HG03175 (cell line): Measurements from ENCODE around the gene POU2F2.
"Not testable (repeated sequence)": the region's sequence is repeated elsewhere in the genome, so short reads cannot be mapped to it uniquely, and the experiment has no call there.

ENCODE experiments used
- ATAC-seq: cut with Tn5 transposase; IDR thresholded peaks from one replicate; pipeline ENCODE4 v1.9.1; 2021; ENCODE audit warnings: mild to moderate bottlenecking, moderate library complexity; ENCODE audit not compliant: unreplicated experiment

POU2F2 gene

DNA sequence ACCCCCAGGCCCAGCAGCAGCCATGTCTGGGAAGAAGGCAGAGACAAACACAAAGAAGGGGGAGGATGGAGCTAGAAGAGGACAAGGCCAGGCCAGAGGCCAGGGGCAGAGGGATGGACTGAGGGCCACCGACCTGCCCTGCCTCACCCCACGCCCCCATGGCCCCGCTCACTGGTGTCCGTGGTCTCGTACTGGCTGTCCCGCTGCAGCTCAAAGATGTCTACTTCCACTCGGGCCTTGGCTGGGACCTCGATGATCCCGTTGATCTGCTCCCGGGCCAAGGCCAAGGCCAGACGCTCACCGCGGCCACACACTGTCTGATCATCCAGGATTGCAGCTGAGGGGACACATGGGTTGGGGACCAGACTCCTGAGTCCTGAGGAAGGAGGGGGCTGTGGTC lies 67.2 kb downstream of the POU2F2 start:
- no peak for ATAC-seq

DNA sequence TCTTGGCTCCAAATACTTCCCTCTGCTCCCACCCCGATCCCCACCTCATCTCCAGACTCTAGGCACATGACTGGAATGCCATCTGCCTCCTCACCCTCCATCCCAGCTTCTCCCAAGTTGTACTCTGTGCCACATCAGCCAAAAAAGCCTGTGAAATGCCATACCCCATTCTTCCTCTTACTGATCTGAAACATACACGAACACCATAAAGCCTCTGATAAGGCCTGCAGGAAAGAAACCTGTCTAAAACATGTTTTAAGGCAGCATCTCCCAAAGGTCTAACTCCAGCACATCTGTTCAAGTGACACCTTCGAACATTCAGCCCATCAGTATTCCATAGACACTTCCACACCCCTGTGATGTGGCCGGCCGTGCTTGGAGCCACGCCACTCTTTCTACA lies 67.8 kb downstream of the POU2F2 start:
- ATAC-seq, result no peak

DNA sequence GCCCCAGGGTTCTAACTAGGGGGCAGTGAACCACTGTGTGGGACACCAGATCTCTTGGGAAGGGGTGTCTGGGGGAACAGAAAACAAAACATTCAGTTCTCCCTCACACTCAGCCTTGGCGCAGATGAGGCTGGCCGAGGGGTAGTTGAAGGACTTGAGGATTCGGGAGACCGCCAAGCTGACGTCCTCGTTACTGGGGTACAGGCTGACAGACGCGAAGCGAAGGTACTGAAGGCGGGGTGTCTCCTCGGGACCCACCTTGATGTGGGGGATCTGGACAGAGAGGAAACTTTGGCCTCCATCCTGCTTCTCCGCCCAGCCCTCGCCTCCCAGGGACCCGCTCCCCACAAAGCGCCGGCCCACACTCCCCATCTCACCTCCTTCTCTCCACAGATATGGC lies 69.9 kb downstream of the POU2F2 start:
- ATAC-seq, result no peak

DNA sequence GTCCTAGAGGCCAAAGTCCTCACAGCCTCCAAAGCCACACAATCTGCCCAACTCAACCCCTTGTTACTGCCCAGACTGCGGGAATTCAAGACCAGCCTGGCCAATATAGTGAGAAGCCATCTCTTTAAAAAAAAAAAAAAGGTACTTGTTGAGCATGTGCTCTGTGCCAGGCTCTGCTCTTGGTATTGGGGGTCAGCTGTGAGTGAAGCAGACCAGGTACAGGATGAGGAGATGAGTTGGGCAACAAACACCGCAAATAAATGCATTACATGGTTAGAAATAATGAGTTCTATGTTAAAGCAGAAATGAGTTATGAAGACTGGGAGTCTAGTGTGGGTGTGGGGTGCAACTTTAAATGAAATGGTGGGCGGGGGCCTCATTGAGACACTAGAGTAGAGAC lies 72.1 kb downstream of the POU2F2 start:
- ATAC-seq, result no peak

DNA sequence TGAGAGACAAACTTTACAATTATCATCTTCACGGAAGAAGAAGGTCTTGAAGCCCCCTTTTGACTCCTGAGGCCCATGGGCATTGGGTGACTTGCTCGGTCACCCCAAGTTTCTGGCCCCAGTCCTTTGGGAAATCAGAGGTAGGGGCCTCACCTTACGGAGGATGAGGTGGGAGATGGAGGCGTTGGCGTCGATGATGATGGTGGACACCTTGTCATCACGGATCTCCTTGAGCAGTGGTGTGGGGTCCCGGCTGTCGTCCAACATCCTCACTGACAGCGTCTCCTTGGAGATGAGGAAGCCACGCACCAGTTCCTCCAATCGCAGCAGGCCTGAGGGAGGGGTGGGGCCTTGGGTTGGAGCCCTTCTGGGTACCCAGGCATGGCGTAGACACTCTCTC lies 73.0 kb downstream of the POU2F2 start:
- ATAC-seq, result no peak

DNA sequence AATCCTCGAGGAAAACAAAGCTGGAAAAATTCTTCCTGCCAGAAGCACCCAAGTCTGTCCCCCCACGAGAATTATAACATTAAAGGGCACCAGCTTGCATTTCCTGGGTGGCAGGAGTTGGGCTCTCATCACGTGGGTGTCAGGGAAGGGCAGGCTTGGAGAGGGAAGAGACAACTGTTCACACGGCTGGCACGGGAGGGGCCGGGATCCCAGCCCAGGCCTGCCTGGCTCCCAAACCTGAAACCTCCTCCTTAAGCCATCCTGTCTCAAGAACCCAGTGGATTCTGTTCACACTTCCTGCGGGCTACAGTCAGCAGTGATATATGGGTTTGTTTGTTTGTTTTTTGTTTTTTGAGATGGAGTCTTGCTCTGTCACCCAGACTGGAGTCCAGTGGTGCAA lies 74.4 kb downstream of the POU2F2 start:
- no peak for ATAC-seq

DNA sequence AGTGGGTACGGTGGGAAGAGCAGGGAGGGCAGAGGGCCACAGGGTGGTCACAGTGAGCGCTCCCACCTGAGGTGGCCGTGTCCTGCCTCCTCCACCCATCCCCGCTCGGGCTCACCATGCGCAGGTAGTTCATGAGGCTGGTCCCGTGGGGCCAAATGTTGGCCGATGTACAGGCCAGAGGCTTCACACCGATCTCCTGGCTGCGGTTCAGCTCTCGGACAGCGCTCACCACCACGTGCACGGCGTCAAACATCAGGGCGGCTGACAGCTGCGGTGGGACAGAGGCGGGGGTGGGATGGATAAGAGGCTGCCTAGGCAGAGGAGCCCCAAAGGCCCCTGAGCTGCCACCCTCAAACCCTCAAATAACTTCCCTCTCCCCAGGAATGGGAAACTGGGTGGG lies 78.0 kb downstream of the POU2F2 start:
- no peak for ATAC-seq

DNA sequence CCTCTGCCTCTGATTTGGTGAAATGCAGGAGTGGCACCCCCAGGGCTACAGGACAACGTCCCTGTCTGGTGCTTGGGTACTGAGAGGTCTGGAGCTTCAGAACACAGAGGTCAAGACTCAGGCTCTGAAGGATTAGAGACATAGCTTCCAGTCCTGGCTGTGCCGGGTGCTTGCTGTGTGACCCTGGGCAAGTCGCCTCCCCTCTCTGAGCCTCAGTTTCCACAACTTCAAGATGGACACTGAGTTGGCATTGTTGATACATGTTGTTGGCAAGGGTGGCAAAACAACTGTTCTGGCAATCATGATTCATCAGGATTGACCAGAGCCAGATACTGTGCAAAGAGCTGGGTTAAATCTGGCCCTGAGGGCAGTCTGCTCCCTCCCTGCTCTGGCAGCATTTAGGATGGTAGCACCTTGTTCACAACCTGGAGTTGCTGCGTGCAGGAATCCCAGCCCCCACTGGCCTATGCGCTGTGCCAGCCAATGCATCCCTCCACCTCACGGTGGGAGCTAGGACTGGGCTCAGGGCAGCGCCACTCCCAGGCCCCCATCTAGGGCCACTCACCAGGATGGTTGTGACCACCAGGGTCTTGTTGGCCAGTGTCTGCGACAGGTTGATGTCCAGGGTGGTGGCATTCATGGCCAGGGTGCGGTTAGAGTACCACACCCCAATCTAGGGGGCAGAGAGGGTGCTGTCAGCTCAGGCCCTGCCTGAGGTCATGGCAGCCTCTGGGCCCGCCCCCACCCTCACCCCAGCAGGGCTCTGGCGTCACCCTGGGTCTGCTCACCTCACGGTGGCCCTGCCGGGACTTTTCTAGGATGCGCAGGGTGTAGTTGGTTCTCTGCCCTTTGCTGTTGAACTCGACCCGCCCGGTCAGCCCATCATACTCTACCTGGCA lies 79.0 kb downstream of the POU2F2 start:
- no peak for ATAC-seq

DNA sequence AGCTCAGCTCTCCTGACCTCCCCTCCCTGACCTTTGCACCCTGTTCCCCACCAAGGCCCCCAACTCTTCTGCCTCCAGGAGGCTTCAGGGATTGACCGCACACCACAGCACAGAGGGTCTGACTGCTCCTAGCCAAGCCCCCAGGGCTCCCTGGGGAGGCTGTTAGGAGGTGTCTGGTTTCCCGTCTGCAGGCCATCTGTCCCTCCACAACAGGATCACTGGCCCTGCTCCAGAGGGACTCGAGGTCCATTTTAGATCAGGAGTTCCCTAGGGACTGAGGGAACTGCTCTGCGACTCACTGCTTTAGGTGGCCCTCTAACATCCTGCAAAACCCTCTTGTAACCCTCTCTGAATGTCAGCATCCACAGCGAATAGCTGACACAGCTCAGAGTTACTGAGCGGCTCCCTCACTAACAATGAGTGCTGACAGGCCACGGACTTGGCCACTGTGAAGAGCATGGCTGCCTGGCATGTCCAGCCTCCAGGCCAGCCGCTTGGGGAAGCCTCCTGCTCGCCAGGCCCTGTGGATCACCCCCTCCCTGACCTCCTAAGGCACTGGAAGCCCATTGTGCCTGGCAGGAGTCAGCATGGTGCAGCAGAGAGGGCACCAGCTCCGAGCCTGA lies 79.9 kb downstream of the POU2F2 start:
- ATAC-seq, result no peak

DNA sequence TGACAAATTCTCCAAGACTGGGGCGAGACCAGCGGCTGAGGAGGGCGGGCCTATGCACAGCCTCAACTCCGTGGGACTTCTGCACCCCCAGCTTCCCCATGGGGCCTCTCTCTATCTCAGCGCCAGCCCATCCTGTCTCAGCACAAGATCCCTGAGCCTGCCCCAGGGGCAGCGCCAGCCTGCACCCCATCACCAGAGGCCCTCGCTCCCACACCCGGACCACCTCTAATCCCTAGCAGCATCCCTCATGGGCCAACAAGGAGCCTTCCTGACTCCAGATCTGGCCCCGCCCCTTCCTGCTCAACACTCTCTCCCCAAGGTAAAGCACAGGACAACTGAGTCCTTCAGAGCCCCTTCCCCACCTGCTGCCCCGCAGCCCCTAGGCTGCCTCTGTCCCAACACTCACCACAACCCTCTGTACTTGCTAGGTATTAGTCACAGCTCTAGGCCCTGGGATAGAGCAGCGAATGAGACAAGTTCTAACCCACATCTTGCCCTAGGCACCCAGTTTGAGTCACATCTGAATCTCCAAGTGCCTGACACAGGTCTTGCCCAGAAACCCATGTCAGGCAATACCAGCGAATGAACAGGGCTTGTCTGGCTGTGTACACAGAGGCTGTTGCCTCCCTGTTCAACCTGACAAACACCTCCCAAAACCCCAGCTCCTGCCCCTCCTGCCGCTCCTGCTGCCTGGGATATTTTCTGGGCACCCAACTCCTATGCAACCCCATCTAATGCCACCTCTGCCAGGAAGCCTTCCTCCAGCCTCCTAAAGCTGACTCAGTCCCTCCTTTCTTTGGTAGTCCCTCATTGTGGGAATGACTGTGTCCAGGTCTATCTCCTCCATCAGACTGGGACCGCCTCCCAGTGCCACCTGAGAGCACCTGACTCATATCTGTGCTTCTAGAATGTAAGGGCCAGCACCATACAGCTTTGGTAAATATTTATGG lies 80.8 kb downstream of the POU2F2 start:
- no peak for ATAC-seq

DNA sequence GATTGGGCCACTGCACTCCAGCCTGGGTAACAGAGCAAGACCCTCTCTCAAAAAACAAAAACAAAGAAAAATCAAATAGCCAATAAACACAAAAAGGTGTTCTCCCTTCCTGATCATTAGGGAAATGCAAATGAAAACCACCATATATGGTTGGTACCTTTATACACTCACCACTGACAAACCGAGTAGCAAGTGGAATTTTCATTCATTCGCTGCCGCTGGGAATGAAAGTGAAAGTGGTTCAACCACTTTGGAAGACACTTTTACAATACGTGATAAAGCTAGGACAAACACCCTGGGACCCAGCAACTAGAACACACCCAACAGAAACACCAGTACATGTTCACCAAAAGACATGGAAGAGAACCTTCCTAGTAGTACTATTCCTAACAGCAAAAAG lies 83.3 kb downstream of the POU2F2 start:
- no peak for ATAC-seq

DNA sequence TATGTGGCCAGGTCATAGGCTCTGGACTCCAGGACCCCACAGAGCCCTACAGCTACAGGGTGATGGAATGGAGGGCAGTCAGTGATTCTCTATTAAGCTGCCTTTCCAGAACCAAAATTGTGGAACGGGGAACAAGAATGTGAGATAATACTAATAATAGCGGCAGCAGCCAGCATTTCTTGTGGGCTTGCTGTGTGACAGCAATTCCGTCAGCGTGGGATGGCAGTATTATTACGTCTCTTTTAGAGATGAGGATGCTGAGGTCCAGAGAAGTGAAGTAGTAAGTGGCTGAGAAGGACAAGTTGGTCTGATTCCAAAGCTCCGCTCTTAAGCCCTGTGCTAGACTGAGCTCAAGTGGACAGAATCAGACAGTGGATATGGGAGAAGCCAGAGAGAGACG lies 86.7 kb downstream of the POU2F2 start:
- ATAC-seq, result no peak

DNA sequence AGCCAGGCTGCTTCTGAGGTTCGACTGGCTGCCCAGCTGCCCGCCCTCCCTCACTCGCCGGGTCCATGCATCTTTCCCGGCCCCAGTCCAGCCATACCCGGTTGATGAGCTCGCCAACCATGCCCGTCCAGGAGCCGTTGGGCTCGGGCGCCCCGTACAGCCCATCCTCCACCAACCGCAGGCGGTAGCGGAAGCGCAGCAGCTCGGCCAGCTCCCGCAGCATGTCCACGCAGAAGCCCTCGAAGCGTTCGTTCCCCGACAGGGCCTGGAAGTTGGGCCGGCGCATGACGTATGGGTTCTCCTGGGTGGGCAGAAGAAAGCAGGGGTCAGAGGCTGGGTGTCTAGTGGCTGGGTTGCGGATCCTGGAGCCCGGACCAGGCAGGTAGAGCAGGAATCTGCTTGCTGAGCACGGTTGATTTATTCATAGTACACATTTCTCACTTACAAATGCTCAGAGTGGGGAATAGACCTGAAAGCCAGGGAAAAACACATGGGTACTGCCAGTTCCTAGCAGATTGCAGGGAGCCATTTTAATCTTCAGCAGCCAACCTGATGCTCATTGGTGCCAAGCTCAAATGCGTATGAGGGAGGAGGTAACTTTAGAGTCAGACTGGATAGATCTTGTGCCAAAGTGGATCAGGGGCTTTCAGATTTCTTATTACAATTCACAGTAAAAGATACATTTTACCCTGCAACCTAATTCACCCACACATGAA lies 89.6 kb downstream of the POU2F2 start:
- ATAC-seq, result no peak

DNA sequence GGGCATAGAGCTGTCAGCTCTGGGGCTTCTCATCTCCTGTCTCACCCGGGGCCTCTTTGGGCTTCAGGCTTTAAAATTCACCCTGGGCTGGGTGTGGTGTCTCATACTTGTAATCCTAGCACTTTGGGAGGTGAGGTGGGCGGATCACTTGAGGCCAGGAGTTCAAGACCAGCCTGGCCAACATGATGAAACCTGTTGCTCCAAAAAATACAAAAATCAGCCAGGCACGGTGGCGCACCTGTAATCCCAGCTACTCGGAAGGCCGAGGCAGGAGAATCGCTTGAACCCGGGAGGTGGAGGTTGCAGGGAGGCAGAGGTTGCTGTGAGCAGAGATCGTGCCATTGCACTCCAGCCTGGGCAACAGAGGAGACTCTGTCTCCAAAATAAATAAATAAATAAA lies 91.8 kb downstream of the POU2F2 start:
- not testable (repeated sequence) for ATAC-seq

DNA sequence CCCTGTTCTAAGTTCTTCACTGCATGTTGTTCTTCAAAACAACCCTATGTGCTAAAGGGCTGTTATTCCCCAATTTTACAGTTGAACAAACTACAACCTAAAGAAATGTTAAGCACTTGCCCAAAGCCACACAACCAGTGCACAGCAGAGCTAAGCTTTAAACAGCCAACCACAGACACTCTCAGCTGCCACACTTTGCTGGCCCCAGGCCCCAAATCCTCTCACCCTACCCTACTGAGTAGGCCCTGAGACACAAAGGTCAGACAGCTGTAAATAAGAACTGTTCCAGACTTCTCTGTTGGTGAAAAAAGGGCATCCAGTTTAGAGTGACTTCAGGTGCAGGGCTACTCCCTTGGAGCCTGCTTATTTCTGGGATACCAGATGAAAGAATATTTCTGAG lies 92.2 kb downstream of the POU2F2 start:
- ATAC-seq, result no peak

DNA sequence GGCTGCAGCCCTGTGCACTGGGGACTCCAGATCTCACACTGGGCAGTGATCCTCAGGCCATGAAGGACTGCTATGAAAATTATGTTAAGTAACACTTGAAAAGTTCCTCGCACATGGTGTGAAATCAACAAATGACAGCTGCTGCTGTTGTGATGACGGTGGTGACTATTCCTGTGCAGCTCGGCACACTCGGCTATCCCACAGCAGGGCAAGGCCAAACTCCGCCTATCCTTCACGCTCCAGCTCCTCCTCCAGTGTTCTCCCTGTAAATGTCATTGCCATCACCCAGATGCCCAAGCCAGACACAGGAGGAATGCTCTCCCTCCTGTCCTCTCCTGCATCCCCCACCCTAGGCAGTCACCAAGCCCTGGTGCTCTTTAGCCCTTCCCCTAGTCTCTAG lies 93.6 kb downstream of the POU2F2 start:
- ATAC-seq, result no peak

DNA sequence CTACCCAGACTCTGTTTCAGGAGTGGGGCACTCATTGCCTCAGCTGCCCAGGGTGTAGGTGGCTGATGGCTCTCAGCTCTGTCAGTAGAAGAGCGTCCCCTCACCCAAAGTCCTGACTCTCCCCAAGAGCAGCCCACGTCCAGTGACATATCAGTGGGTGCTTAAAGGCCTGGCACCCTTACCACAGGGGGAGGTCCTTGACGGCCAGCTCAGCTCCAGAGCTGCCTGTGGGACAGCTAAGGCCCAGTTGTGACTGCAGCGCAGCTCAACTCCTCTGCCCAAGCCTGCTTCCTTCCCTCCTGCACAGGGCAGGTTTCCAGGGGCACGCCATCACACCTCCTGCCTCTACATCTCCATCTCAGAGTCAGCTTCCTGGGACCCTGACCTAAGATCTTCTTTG lies 94.6 kb downstream of the POU2F2 start:
- ATAC-seq, result no peak
